ENCODE results near the gene TTC36. TPM values are rescaled to one million over a fixed set of nuclear protein-coding genes. Genes with fewer than 3 reads are reported as not detected.
"Not testable (repeated sequence)": the region's sequence is repeated elsewhere in the genome, so short reads cannot be mapped to it uniquely, and the experiment has no call there.

The TTC36 gene
- total RNA-seq (2014; rRNA removed; shearing (Covaris generic)) (1.1 TPM in 1 of 2 replicates, not detected in the other), polyA plus RNA-seq (2016; fragmentation: Nextera tagmentation; extraction: Ambion mirVana) (0.27 and 0.58 TPM in 2 replicates)

- no peak within 1 kb of the TSS for H3K27ac ChIP-seq
- TF ChIP-seq EZH2 (IDR thresholded peaks at IDR 0.05; ENCODE audit: insufficient read depth, poor library complexity, severe bottlenecking) (no peak), EZH2phosphoT487 (IDR thresholded peaks at IDR 0.05; ENCODE audit: insufficient read depth, low read depth) (no peak)
- no peaks in the 10 kb centered on the region for H3K9me2 ChIP-seq (ENCODE audit: insufficient read depth)
- H3K4me3 ChIP-seq = no peak within 1 kb of the TSS
- H3K4me1 ChIP-seq (ENCODE audit: insufficient read depth) = no peaks in the 10 kb centered on the region
- peaks cover 5% of the 10 kb centered on the region; the same call in 1 of the 2 replicates for H3K36me3 ChIP-seq (ENCODE audit: low read depth)
- 0 out of 2 replicates have a peak, but pooled peaks cover 3% of the 10 kb centered on the region for H3F3A ChIP-seq (ENCODE audit: insufficient read depth)
- no peak within 1 kb of the TSS for H3K9ac ChIP-seq
- no peak for DNase-seq
- 65 to 76% methylated on average over 3 of the region's 3 CpGs for WGBS, 2 experiments (ENCODE audit: low coverage in 1 of 2, low lambda C conversion rate in 2 of 2, missing lambda C conversion rate in 2 of 2)
- in situ Hi-C loops (cut with MboI) = no loop called here
- H3K27me3 ChIP-seq (replicated peaks; ENCODE audit: insufficient read depth) = no peaks in the 10 kb centered on the region
- no peaks in the 10 kb centered on the region for H4K20me1 ChIP-seq (ENCODE audit: insufficient read depth)
- H3K4me2 ChIP-seq (ENCODE audit: unreplicated experiment) = no peak within 1 kb of the TSS
- H2AFZ ChIP-seq = no peak within 1 kb of the TSS
- H3K9me3 ChIP-seq (ENCODE audit: low read depth) = no peaks in the 10 kb centered on the region
- H3K79me2 ChIP-seq (ENCODE audit: insufficient read depth) = no peaks in the 10 kb centered on the region
These were observed at the start of gene TTC36 for GRCh38 chr11:118527109-118527508. TTC36 (plus strand) TSS chr11:118527474; CDS start chr11:118527495, 21 bp downstream.

- H3K4me3 ChIP-seq; H3K4me1 ChIP-seq (ENCODE audit: insufficient read depth); H3K4me2 ChIP-seq (ENCODE audit: unreplicated experiment); H3K9ac ChIP-seq; H3K9me2 ChIP-seq (ENCODE audit: insufficient read depth); H3K9me3 ChIP-seq (ENCODE audit: low read depth); H2AFZ ChIP-seq; in situ Hi-C loops (cut with MboI); H3K27ac ChIP-seq; H3K27me3 ChIP-seq (replicated peaks; ENCODE audit: insufficient read depth); H4K20me1 ChIP-seq (ENCODE audit: insufficient read depth); DNase-seq: not testable (repeated sequence)
- H3K79me2 ChIP-seq (ENCODE audit: insufficient read depth) = peaks cover 27% of the 10 kb centered on the region
- peaks cover 19% of the 10 kb centered on the region for H3F3A ChIP-seq (ENCODE audit: insufficient read depth)
- 94 to 96% methylated on average over 1 of the region's 1 CpG for WGBS, 2 experiments (ENCODE audit: low coverage in 1 of 2, low lambda C conversion rate in 2 of 2, missing lambda C conversion rate in 2 of 2)
- peaks cover 91% of the 10 kb centered on the region for H3K36me3 ChIP-seq (ENCODE audit: low read depth)
These were observed 46.0 kb upstream of the TTC36 start for GRCh38 chr11:118481238-118481637.

- H2AFZ ChIP-seq = no peak overlapping the region
- H3K9ac ChIP-seq = peak overlapping the region; percentile 8; the same call in 1 of the 2 replicates
- no peaks in the 10 kb centered on the region for H3K9me2 ChIP-seq (ENCODE audit: insufficient read depth)
- H3K4me2 ChIP-seq (ENCODE audit: unreplicated experiment) = no peak overlapping the region
- H3K9me3 ChIP-seq (ENCODE audit: low read depth) = no peaks in the 10 kb centered on the region
- no peak for TF ChIP-seq EZH2 (IDR thresholded peaks at IDR 0.05; ENCODE audit: insufficient read depth, poor library complexity, severe bottlenecking)
- no peak for TF ChIP-seq EZH2phosphoT487 (IDR thresholded peaks at IDR 0.05; ENCODE audit: insufficient read depth, low read depth)
- H3K4me3 ChIP-seq = no peak overlapping the region
- H3F3A ChIP-seq (ENCODE audit: insufficient read depth) = peaks cover 34% of the 10 kb centered on the region
- in situ Hi-C loops (cut with MboI) = no loop called here
- H3K79me2 ChIP-seq (ENCODE audit: insufficient read depth) = peaks cover 6% of the 10 kb centered on the region; the same call in 1 of the 2 replicates
- WGBS, 2 experiments (ENCODE audit: low coverage in 1 of 2, low lambda C conversion rate in 2 of 2, missing lambda C conversion rate in 2 of 2) = 88 to 91% methylated on average over 3 of the region's 3 CpGs
- no peaks in the 10 kb centered on the region for H3K4me1 ChIP-seq (ENCODE audit: insufficient read depth)
- no peak for DNase-seq
- no peaks in the 10 kb centered on the region for H3K27me3 ChIP-seq (replicated peaks; ENCODE audit: insufficient read depth)
- peaks cover 87% of the 10 kb centered on the region for H3K36me3 ChIP-seq (ENCODE audit: low read depth)
- H4K20me1 ChIP-seq (ENCODE audit: insufficient read depth) = no peaks in the 10 kb centered on the region
- H3K27ac ChIP-seq = no peak overlapping the region
These were observed 42.9 kb upstream of the TTC36 start for GRCh38 chr11:118484405-118484804.

GRCh38 chr11:118485273-118485672, 42.0 kb upstream of the TTC36 start:
- Histone ChIP-seq H3F3A (ENCODE audit: insufficient read depth) (peaks cover 34% of the 10 kb centered on the region), H3K4me3 (no peak overlapping the region), H3K9me2 (ENCODE audit: insufficient read depth) (no peaks in the 10 kb centered on the region), H3K27ac (no peak overlapping the region), H3K36me3 (ENCODE audit: low read depth) (peaks cover 87% of the 10 kb centered on the region), H2AFZ (no peak overlapping the region), H3K9me3 (ENCODE audit: low read depth) (no peaks in the 10 kb centered on the region), H3K9ac (peak overlapping the region; percentile 8; the same call in 1 of the 2 replicates), H3K4me2 (ENCODE audit: unreplicated experiment) (no peak overlapping the region), H3K79me2 (ENCODE audit: insufficient read depth) (0 out of 2 replicates have a peak, but pooled peaks cover 5% of the 10 kb centered on the region), H3K27me3 (replicated peaks; ENCODE audit: insufficient read depth) (no peaks in the 10 kb centered on the region), H3K4me1 (ENCODE audit: insufficient read depth) (no peaks in the 10 kb centered on the region), H4K20me1 (ENCODE audit: insufficient read depth) (no peaks in the 10 kb centered on the region)
- TF ChIP-seq EZH2phosphoT487 (IDR thresholded peaks at IDR 0.05; ENCODE audit: insufficient read depth, low read depth) (no peak), EZH2 (IDR thresholded peaks at IDR 0.05; ENCODE audit: insufficient read depth, poor library complexity, severe bottlenecking) (no peak)
- DNase-seq = peak; percentile 20
- in situ Hi-C loops (cut with MboI) = no loop called here
